HL-60/S4 treated with retinoic acid at 250 ng/mL for 4 days and 3 days (cell line): Measurements from ENCODE around the gene KRTAP5-2.
"Not testable (repeated sequence)": the region's sequence is repeated elsewhere in the genome, so short reads cannot be mapped to it uniquely, and the experiment has no call there.

ENCODE experiments used
- in situ Hi-C: fragments of 300-500 bp; cut with MboI; formaldehyde crosslinking; loops from 2 replicates; pipeline ENCODE4 v1.7.0; 2022; ENCODE audit warnings: low sequenced_read_pairs

Gene KRTAP5-2

GRCh38 chr11:1592628-1593027 is 5.5 kb downstream of the KRTAP5-2 start:
- in situ Hi-C loops, result no loop called here

DNA sequence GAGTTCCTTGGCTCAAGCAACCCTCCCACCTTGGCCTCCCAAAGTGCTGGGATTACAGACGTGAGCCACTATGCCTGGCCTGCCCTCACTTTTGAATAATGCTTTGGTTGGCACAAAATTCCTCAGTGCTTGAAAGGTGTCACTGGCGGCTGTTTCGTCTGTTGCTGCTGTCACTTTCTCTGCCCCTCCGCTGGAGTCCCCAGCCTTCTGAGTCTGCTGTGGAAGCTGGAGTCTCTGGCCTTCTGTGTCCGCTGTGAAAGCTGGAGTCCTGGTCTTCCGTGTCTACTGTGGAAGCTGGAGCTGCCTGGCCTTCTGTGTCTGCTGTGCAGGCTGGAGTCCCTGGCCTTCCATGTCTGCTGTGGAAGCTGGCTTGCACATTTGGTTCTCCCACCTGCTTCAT is 8.1 kb downstream of the KRTAP5-2 start:
- in situ Hi-C loops, result no loop called here

DNA sequence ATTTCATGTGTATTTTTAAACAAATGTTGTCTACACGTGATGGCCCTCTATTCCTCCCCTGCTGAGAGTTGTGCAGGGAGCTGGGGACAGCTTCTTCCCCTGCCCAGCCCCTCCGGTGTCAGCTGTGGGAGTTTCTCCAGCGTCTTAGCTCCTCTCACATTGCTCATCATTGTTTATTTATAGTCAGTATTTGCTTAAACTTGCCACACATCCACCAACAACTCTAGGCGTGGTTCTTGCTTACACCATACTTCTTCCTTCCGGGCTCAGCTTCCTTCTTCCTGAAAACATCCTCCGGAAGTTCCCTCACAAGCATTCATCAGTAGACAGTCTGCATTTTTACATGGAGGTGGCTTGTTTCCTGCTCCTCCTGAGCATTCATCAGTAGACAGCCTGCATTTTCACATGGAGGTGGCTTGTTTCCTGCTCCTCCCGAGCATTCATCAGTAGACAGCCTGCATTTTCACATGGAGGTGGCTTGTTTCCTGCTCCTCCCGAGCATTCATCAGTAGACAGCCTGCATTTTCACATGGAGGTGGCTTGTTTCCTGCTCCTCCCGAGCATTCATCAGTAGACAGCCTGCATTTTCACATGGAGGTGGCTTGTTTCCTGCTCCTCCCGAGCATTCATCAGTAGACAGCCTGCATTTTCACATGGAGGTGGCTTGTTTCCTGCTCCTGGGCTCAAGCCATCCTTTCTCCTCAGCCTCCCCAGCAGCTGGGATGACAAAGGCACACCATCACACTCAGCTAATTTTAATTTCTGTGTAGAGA is 8.7 kb downstream of the KRTAP5-2 start:
- in situ Hi-C loops, result not testable (repeated sequence)

GRCh38 chr11:1586699-1587098 is 11.4 kb downstream of the KRTAP5-2 start:
- in situ Hi-C loops, result no loop called here

- in situ Hi-C loops, result not testable (repeated sequence)
These were observed 13.3 kb downstream of the KRTAP5-2 start, which contains the start of gene KRTAP5-1 for GRCh38 chr11:1584661-1585370. KRTAP5-1 (minus strand) TSS chr11:1585283; CDS start chr11:1585249, 34 bp downstream.

- in situ Hi-C loops, result not testable (repeated sequence)
These were observed 15.2 kb downstream of the KRTAP5-2 start for GRCh38 chr11:1582909-1583308.

DNA sequence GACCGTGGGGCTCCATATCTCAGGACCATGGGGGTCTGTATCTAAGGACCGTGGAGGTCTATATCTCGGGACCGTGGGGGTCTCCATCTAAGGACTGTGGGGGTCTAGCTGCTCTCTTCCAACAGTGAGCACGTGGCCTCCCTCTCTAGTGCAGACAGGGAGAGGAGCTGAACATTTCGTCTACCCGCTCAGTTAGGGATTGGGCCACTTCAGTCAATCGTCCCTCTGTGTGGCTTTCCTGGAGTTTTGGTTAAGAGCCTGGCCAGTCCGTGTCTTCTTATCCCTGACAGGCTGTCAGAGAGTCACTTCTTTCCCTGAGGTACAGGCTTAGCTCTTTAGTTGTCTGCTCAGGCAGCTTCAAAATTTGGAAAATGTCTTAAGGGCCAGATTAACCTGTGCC is 16.1 kb downstream of the KRTAP5-2 start:
- in situ Hi-C loops, result no loop called here

DNA sequence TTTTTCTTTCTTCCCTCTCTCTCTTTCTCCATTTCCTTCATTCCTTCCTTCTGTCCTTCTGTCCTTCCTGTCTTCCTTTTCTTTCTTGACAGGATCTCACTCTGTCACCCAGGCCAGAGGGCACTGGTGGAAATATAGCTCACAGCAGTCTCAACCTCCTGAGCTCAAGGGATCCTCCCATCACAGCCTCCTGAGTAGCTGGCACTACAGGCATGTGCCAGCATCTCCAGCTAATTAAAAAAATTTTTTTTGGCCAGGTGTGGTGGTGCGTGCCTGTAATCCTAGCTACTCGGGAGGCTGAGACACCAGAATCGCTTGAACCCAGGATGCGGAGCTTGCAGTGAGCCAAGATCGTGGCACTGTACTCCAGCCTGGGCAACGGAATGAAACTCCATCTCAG is 21.3 kb downstream of the KRTAP5-2 start:
- in situ Hi-C loops, result no loop called here

DNA sequence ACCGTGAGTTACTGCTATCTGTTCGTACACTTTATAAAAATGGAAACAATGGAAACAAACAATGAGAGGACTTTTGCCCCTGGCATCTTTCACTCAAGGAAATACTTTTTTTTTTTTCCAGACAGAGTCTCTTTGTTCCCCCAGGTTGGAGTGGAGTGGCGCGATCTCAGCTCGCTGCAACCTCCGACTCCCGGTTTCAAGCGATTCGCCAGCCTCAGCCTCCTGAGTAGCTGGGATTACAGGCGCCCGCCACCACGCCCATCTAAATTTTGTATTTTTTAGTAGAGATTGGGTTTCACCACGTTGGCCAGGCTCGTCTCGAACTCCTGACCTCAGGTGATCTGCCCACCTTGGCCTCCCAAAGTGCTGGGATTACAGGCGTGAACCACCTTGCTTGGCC is 22.3 kb downstream of the KRTAP5-2 start:
- in situ Hi-C loops, result not testable (repeated sequence)

DNA sequence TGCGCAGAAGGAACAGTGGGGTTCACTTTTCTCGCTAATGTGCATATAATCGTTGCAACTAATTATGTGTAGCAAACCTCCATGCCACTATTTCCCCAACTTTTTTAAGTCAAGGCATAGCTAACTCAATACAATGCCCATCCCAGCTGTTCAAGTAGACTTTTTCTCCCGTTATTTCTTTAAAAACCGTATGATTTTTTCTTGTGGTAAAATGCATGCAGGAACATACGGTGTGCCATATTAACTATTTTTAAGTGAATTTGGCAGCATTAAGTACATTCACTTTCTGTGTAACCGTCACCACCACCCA is 23.2 kb downstream of the KRTAP5-2 start:
- in situ Hi-C loops, result no loop called here

DNA sequence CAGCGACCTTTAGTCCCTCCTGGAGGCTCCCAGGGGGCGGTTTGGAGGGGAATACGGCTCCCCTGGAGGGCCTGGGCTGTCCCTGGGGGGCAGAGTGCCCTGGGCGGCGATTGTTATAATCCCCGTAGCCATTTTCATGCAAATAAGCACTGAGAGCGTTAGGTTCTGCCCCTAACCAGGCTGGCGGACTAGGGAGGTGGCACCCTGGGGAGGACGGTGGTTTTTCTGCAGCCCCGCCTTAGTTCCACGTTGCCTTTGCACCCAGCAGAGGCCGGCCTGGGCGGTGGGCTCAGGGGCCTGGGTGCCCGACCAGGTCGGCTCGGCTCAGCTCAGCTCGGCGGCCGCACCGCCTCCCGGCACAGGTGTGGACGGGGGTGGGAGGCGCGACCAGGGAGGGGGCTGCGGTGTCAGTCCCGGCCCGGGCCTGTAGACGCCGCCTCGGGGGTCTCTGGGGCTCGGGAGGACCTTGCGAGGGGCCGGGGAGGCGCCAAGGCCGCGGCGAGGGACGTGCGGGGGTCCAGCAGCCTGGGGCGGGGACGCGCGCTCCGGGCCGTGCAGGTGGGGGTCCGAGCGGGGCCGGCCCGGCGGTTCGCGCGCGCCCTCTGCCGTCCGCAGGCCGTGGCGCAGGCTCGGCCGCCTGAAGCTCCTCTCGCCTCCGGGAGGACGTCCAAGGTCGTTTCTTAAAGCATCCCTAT is 23.7 kb downstream of the KRTAP5-2 start:
- in situ Hi-C loops, result no loop called here

DNA sequence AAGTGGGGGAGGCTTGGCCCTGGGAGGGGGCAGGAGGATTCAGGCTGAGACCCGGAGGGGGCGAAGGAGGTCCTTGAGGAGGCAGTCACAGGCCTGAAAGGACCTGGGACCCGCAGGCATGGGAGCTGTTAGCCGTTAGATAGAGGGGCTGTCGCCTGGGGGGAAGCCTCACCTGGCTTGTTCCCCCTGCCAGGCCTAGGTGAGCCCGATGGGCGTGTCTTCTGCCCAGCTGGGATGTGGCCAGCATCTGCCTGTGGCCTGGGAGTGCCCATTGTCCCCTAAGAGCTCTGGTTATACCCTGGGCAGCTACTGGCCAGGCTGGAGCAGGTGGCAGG is 24.2 kb downstream of the KRTAP5-2 start:
- in situ Hi-C loops, result no loop called here

DNA sequence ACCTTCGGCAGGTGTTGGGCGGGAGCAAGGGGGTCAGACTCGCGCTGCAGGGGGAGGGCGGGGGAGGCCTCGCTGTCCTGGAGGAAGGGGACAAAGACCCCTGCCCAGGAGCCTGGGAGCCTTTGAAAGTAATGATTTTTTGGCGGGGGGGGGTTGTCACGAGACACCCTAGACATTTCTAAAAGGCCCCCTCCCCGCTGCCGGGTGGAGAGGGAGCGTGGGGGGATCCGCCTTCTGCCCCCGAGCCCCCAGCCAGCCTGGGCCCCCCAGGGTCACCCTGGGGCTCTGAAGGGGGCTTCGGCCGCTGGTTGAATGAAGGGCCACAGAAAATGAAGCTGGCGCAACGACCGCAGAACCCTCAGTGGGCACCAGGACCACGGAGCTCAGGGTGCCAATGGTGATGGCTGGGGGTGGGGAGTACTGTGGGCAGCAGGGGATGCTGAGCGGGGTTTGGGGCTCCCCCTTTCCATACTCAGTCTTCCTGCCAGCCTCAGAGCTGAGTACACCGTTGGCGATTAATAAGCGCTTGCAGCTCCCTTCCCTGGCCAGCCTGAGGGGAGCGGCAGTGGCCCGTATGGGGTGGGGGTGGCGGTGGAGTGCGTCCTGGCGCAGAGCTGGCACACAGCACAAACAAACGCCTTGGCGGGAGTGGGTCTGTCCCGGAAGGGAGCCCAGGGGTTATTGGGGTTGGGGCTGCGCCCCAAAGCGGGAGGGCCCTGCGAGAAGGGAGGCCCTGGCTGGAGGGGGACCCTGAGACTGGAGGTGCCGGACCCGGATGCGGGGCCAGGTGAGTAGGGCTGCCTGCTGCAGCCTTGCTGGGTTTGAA is 24.8 kb downstream of the KRTAP5-2 start:
- in situ Hi-C loops, result no loop called here

GRCh38 chr11:1572197-1573076 is 25.7 kb downstream of the KRTAP5-2 start, which contains the start of gene DUSP8:
DUSP8 (minus strand) TSS chr11:1572271; CDS start chr11:1565826, 6,445 bp downstream.
- in situ Hi-C loops, result no loop called here

GRCh38 chr11:1571760-1572196 is 26.3 kb downstream of the KRTAP5-2 start:
- in situ Hi-C loops, result no loop called here

GRCh38 chr11:1570896-1571759 is 27.0 kb downstream of the KRTAP5-2 start:
- in situ Hi-C loops, result no loop called here

- in situ Hi-C loops, result no loop called here
These were observed 27.6 kb downstream of the KRTAP5-2 start for GRCh38 chr11:1570531-1570895.

- in situ Hi-C loops, result no loop called here
These were observed 28.1 kb downstream of the KRTAP5-2 start for GRCh38 chr11:1570001-1570453.

- in situ Hi-C loops, result no loop called here
These were observed 28.8 kb downstream of the KRTAP5-2 start for GRCh38 chr11:1569251-1569780.
